Bronchus fibroblast of lung (primary cell): ENCODE data around the gene IL24. TPM values are rescaled to one million over a fixed set of nuclear protein-coding genes. Genes with fewer than 3 reads are reported as not detected.

ENCODE experiments used
- total RNA-seq: library from RNA; depleted of rRNA; stranded (reverse); fragments of >200 nt; gene quantifications from 2 replicates; pipeline ENCODE4 v1.2.3, GENCODE V29; 2015

Gene IL24
- 0.34 and 0.45 TPM in 2 replicates for total RNA-seq

GRCh38 chr1:206897175-206897574, at the start of gene IL24:
Gene IL24 (plus strand): TSS chr1:206897443. CDS start chr1:206897833, 390 bp downstream.

GRCh38 chr1:206864939-206865671, 32.1 kb upstream of the IL24 start, which contains the start of gene IL20:
Gene IL20 (plus strand): TSS chr1:206865623. CDS start chr1:206865853, 230 bp downstream.

GRCh38 chr1:206921772-206922265, 24.6 kb downstream of the IL24 start, which contains the start of gene FCMR:
Gene FCMR (minus strand): TSS chr1:206921941. CDS start chr1:206921854, 87 bp downstream.

GRCh38 chr1:206946261-206946660, 49.0 kb downstream of the IL24 start, which contains the start of gene PIGR:
Gene PIGR (minus strand): TSS chr1:206946466. CDS start chr1:206940531, 5,935 bp downstream.

Other genes starting within 250 kb of the IL24 start
- 39.5 and 45.9 TPM in 2 replicates for gene MAPKAPK2, start 212.5 kb upstream of the IL24 start, total RNA-seq
- not detected in 2 replicates for gene IL19, start 126.7 kb upstream of the IL24 start, total RNA-seq
- gene IL10, start 124.9 kb upstream of the IL24 start, total RNA-seq: not detected in 2 replicates
- not detected in 2 replicates for gene IL20, start 31.8 kb upstream of the IL24 start, total RNA-seq
- gene FCMR, start 24.5 kb downstream of the IL24 start, total RNA-seq: 1.0 and 1.2 TPM in 2 replicates
- gene PIGR, start 49.0 kb downstream of the IL24 start, total RNA-seq: not detected in 2 replicates
- gene FCAMR, start 73.0 kb downstream of the IL24 start, total RNA-seq: not detected in 2 replicates
- under 0.01 and 0.15 TPM in 2 replicates for gene C1orf116, start 135.3 kb downstream of the IL24 start, total RNA-seq
- gene YOD1, start 153.8 kb downstream of the IL24 start, total RNA-seq: 2.5 and 2.9 TPM in 2 replicates
- gene PFKFB2, start 155.8 kb downstream of the IL24 start, total RNA-seq: 1.3 TPM in 2 replicates
- gene C4BPB, start 191.4 kb downstream of the IL24 start, total RNA-seq: not detected in 2 replicates
- not detected in 2 replicates for gene C4BPA, start 206.8 kb downstream of the IL24 start, total RNA-seq